Bronchial epithelial cell (primary cell): Measurements from ENCODE around the gene KLF13. TPM values are rescaled to one million over a fixed set of nuclear protein-coding genes. Genes with fewer than 3 reads are reported as not detected.
A peak's percentile ranks its signal among the peaks of the same experiment; 100 is the strongest.

Experiments used
- DNase-seq: peaks from one replicate; pipeline ENCODE4 v3.0.0-alpha.2; 2010; ENCODE audit warnings: low read depth
- FAIRE-seq: peaks from 2 replicates; lab custom pipeline; 2011; peaks lifted over from hg19 to GRCh38; lab: Jason Lieb, UNC
- H3K27me3 ChIP-seq: 2 replicates; pipeline ENCODE4 v1.5.1; 2011; ENCODE audit warnings: low read length; ENCODE audit not compliant: control insufficient read depth, insufficient read depth
- H3K36me3 ChIP-seq: 2 replicates; pipeline ENCODE4 v1.5.1; 2011; ENCODE audit warnings: low read length; ENCODE audit not compliant: control insufficient read depth, insufficient read depth
- H3K4me3 ChIP-seq: 2 replicates; pipeline ENCODE4 v1.5.1; 2011; ENCODE audit warnings: mild to moderate bottlenecking, low read depth, low read length, control low read depth
- total RNA-seq: library from RNA; depleted of rRNA; stranded (reverse); fragments of >200 nt; gene quantifications from 2 replicates; pipeline ENCODE4 v1.2.1, GENCODE V29; 2014
- TF ChIP-seq, protein P1 (sequence below): IDR thresholded peaks from 2 replicates; pipeline ENCODE4 v1.5.1; 2011; ENCODE audit warnings: mild to moderate bottlenecking, moderate library complexity, low read length, control low read depth, inconsistent platforms; ENCODE audit not compliant: insufficient read depth, severe bottlenecking

The KLF13 gene
- total RNA-seq, 1 donor from 2014 or later = 58.7 TPM

DNA sequence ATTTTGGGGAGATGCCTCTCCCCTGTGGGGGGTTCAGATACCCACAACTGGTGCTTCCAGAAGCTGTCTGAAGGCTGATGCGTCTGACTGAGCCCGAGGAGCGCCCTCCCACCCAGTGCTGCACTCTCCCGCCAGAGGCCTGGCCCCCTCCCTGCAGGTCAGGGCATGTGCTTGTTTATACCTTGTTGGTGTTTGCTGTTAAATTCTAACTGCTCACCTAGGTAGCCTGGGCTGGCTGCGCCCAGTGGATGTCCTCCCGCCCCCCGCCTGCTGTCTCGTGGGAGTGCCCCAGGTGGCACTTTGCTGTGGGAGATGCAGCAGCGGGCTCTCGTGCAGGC, 12.9 kb downstream of the KLF13 start:
- Histone ChIP-seq H3K27me3 (no peaks in the 10 kb centered on the region), H3K4me3 (no peak overlapping the region), H3K36me3 (peaks cover 10% of the 10 kb centered on the region)
- no peak for FAIRE-seq
- DNase-seq = no peak
- TF ChIP-seq, protein P1, sequence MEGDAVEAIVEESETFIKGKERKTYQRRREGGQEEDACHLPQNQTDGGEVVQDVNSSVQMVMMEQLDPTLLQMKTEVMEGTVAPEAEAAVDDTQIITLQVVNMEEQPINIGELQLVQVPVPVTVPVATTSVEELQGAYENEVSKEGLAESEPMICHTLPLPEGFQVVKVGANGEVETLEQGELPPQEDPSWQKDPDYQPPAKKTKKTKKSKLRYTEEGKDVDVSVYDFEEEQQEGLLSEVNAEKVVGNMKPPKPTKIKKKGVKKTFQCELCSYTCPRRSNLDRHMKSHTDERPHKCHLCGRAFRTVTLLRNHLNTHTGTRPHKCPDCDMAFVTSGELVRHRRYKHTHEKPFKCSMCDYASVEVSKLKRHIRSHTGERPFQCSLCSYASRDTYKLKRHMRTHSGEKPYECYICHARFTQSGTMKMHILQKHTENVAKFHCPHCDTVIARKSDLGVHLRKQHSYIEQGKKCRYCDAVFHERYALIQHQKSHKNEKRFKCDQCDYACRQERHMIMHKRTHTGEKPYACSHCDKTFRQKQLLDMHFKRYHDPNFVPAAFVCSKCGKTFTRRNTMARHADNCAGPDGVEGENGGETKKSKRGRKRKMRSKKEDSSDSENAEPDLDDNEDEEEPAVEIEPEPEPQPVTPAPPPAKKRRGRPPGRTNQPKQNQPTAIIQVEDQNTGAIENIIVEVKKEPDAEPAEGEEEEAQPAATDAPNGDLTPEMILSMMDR = no peak

DNA sequence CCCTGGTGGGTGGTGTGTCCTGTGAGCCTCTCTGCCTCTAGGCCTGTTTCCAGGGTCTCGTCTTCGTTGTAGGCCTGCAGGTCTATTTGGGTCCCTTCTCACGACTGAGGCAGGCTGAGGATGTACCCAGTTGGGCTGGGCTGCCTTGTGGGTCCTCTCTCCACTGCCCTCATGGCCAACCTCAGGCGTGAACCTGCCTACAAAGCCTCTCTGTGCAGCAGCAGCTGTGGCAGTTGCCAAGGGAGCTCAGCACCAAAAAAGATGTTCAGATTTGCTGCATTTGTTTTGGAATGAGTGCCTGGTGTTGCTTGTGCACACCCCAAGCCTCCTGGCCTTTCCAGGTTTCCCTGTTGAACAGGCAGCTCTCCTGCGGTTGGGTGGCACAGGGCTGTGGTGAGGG, 13.4 kb downstream of the KLF13 start:
- no peak for FAIRE-seq
- no peak for DNase-seq
- TF ChIP-seq, protein P1 = no peak
- no peaks in the 10 kb centered on the region for H3K27me3 ChIP-seq
- peaks cover 10% of the 10 kb centered on the region for H3K36me3 ChIP-seq
- H3K4me3 ChIP-seq = no peak overlapping the region

DNA sequence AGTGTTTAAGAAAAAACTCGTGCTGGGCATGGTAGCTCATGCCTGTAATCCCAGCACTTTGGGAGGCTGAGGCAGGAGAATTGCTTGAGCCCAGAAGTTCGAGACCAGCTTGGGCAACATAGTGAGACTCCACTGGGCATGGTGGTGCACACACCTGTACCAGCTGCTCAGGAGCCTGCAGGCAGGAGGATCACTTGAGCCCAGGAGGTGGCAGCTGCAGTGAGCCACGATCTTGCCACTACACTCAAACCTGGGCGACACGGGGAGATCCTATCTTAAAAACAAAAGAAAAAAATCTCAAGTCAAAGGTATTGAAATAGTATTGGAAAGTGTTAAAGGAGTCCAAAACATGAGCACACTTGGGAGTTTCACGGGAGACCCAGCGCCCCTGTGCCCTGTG, 14.0 kb downstream of the KLF13 start:
- no peak for FAIRE-seq
- no peaks in the 10 kb centered on the region for H3K27me3 ChIP-seq
- peaks cover 12% of the 10 kb centered on the region for H3K36me3 ChIP-seq
- DNase-seq = no peak
- TF ChIP-seq, protein P1 = no peak
- no peak overlapping the region for H3K4me3 ChIP-seq

DNA sequence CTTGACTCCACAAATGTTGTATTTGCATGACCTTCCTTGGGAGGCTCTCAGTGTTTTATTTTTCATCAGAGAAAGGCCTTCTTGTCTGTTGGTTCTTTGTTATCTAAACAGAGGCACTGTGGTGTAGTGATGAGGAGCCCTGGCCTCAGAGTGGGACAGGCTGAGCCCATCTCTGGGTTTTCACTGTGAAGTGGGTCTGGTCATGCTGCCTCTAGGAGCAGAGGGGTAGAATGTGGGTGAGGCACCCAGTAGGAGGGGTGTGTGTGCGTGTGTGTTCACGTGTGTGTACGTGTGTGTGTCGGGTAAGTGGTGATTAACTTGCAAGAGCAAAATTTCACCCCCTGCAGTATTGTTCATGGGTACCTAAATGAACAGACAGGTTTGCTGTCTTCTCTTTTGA, 14.4 kb downstream of the KLF13 start:
- Histone ChIP-seq H3K4me3 (no peak overlapping the region), H3K27me3 (no peaks in the 10 kb centered on the region), H3K36me3 (peaks cover 12% of the 10 kb centered on the region)
- DNase-seq (no peak), FAIRE-seq (no peak)
- TF ChIP-seq, protein P1 = no peak

DNA sequence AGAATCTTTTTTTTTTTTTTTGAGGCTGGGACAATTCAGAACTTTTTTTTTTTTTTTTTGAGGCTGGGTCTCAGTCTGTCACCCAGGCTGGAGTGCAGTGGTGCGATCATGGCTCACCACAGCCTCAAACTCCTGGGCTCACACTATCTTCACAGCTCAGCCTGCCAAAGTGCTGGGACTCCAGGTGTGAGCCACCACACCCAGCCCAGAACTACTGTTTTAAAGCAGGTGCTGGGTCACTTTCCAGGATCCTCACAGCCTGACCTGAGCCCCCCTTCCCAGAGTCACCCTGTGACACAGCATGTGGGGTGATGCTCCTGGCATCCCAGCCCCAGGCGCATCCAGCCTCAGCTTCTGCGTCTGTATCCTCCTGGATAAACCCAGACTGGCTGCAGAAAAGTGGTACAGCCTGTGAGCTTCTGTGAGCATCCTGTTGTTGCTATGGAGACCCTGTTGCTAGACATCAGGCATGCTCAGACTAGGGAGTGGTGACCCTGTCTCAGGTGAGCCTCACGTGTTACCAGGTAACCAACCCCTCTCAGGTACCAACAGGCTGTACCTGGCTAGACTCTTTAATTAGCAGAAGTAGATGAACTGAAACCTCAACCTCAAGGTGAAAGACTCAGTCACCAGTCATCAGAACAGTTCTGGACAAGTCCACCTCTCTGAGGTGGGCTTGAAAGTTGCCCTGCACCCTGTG, 15.0 kb downstream of the KLF13 start:
- DNase-seq = peak; percentile 35
- Histone ChIP-seq H3K4me3 (no peak overlapping the region), H3K36me3 (peaks cover 12% of the 10 kb centered on the region), H3K27me3 (no peaks in the 10 kb centered on the region)
- no peak for FAIRE-seq
- TF ChIP-seq, protein P1 = no peak

DNA sequence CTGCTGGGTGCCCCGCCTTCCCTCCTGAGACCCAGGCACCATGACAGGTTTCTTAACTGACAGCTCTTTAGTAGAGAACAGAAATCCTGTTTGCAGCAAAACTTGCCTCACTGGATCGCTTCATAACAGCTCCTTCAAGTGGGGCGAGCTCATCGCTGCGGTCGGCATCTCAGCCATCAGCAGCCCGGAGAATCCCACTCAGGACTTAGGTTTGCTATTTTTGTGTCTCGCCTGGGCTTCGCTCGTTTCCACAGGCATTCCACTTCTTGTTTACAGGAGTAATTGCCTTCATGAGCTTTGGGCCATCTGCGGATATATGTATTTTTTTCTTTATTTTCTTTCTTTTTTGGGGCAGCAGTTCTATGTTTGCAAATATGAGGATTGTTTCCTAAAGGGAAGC, 15.7 kb downstream of the KLF13 start:
- H3K36me3 ChIP-seq = peaks cover 15% of the 10 kb centered on the region
- no peak overlapping the region for H3K4me3 ChIP-seq
- no peaks in the 10 kb centered on the region for H3K27me3 ChIP-seq
- TF ChIP-seq, protein P1 = no peak
- DNase-seq (no peak), FAIRE-seq (no peak)
